ENCODE results near the gene CD226.

Gene CD226

DNA sequence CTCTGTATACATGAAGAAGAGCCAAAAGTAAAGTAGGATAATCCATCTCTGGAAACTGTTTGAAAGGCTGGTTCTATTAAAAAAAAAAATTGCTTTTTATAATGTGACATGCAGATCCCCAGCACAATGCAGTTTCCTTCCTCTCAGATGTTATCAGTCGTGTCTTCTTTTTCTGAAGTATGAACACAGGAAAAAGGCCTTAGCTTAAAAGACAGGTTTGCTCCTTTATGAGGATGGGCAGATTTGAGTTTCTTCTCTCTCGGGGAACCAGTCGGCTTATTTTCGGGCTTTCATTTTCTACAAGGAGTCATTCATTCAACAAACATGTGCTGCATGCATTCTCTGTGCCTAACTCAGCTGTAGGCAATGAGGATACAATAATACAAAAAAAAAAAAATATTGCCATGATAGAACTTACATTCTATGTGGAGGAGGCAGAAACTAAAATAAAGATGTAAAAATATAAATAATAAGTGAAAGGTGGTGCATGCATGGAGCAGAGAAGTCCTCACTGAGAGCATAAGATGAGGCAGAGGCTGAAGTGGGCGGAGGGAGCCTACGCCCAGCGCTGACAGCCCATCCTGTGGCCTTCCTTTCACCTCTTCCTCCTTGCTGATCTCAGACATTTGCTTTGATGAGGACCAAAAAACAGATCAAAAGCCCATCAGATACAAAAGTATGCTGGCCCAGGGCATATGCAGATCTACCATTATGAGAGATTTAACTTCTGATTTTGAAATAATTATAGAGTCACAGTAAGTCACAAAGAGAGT, at the start of gene CD226:
Gene CD226, minus strand, starts transcription at position 513 of the 773 bp plus-strand sequence. Its CDS starts 467 bp downstream, at position 46.
- Histone ChIP-seq H3K27me3 (ENCODE audit: insufficient read depth, low read length) (no peaks in the 10 kb centered on the region), H3K27ac (ENCODE audit: low read length) (no peak within 1 kb of the TSS), H3K4me1 (ENCODE audit: insufficient read depth, low read length) (peaks cover 8% of the 10 kb centered on the region; the same call in 1 of the 2 replicates), H3K9ac (ENCODE audit: low read depth, low read length) (no peak within 1 kb of the TSS), H3K36me3 (ENCODE audit: insufficient read depth, low read depth, low read length) (no peaks in the 10 kb centered on the region), H3K4me3 (ENCODE audit: low read length) (no peak within 1 kb of the TSS), H3K9me3 (ENCODE audit: insufficient read depth, low read depth, low read length) (no peaks in the 10 kb centered on the region)

DNA sequence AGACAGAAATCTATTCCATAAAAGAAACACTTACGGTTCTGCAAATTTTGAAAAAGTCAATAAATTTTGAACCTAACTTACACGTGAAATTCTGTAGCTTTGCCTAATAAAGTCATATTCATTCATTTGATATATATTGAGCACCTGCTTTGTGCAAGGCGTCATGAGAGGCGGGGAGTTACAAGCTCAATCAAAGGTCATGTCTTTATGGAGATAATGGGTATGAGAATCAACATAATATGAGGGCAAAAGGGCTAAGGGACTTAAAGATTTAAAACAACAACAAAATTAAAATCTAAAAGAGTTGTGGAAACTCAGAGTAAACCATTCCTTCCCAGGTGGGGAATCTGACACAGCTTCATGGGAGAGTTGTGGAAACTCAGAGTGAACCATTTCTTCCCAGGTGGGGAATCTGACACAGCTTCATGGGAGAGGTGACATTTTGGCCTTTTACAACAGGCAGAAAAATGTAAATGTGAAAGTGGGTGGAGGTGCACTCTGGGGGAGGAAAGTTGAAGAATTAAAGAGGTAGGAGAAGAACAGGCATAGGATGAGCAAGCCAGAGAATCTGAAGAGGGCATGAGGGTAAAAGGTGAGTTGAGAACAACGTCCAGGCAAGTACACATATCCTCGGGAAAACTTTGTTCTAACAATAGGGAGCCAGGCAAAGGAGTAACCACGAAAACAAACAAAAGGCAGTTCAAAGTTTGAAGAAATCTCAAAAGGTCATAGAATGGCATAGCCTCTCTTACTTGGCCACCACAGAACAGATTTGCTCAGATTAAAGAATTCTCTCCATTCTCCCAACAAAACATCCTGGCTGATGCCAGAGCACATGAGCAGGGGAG, 49.5 kb upstream of the CD226 start:
- H3K27ac ChIP-seq (ENCODE audit: low read length) = no peak overlapping the region
- peaks cover 22% of the 10 kb centered on the region; the same call in 1 of the 2 replicates for H3K4me1 ChIP-seq (ENCODE audit: insufficient read depth, low read length)
- H3K9ac ChIP-seq (ENCODE audit: low read depth, low read length) = no peak overlapping the region
- H3K27me3 ChIP-seq (ENCODE audit: insufficient read depth, low read length) = no peaks in the 10 kb centered on the region
- H3K36me3 ChIP-seq (ENCODE audit: insufficient read depth, low read depth, low read length) = peaks cover 4% of the 10 kb centered on the region; the same call in 1 of the 2 replicates
- H3K4me3 ChIP-seq (ENCODE audit: low read length) = no peak overlapping the region
- no peaks in the 10 kb centered on the region for H3K9me3 ChIP-seq (ENCODE audit: insufficient read depth, low read depth, low read length)

DNA sequence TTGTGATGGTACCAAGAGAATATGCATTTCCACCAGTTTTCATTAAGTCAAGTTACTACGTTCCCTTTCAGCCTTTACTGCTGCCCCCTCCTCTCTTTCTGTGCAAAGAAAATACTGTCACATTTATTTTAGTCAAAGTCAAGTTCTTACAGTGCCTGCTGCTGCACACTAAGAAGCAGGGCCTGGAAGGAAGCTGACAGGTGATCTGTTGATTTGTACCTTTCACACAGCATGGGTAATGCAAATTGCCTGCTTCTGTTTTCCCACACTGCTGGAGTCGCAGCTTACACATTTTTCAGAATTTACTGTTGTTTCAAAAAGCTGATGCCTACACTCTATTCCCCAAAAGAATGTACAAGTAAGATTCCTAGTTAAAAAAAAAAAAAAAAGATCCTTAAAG, 48.7 kb upstream of the CD226 start:
- H3K27me3 ChIP-seq (ENCODE audit: insufficient read depth, low read length) = no peaks in the 10 kb centered on the region
- no peak overlapping the region for H3K27ac ChIP-seq (ENCODE audit: low read length)
- H3K4me1 ChIP-seq (ENCODE audit: insufficient read depth, low read length) = peaks cover 22% of the 10 kb centered on the region; the same call in 1 of the 2 replicates
- no peak overlapping the region for H3K9ac ChIP-seq (ENCODE audit: low read depth, low read length)
- H3K4me3 ChIP-seq (ENCODE audit: low read length) = no peak overlapping the region
- H3K36me3 ChIP-seq (ENCODE audit: insufficient read depth, low read depth, low read length) = no peaks in the 10 kb centered on the region
- no peaks in the 10 kb centered on the region for H3K9me3 ChIP-seq (ENCODE audit: insufficient read depth, low read depth, low read length)

DNA sequence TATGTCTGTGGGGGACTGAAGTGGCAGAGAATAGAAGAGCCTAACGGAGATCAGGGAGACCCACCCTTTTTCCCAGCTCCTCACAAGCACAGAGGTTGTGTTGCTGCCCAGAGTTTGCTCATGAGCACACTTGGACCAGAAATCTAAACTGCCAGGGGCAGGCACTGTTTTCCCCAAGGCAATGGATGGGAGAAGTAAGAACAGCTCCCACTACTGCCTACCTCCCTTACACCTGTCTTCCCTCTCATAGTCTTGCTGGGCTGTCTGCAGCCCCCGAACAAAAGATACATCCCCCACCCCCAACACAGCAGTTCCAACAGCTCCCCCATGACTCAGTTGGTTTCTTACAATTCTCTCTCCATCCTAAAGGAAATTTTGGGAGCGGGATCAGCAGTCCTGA, 48.1 kb upstream of the CD226 start:
- Histone ChIP-seq H3K27ac (ENCODE audit: low read length) (no peak overlapping the region), H3K9ac (ENCODE audit: low read depth, low read length) (no peak overlapping the region), H3K4me3 (ENCODE audit: low read length) (no peak overlapping the region), H3K27me3 (ENCODE audit: insufficient read depth, low read length) (no peaks in the 10 kb centered on the region), H3K9me3 (ENCODE audit: insufficient read depth, low read depth, low read length) (no peaks in the 10 kb centered on the region), H3K36me3 (ENCODE audit: insufficient read depth, low read depth, low read length) (no peaks in the 10 kb centered on the region), H3K4me1 (ENCODE audit: insufficient read depth, low read length) (peaks cover 22% of the 10 kb centered on the region; the same call in 1 of the 2 replicates)

DNA sequence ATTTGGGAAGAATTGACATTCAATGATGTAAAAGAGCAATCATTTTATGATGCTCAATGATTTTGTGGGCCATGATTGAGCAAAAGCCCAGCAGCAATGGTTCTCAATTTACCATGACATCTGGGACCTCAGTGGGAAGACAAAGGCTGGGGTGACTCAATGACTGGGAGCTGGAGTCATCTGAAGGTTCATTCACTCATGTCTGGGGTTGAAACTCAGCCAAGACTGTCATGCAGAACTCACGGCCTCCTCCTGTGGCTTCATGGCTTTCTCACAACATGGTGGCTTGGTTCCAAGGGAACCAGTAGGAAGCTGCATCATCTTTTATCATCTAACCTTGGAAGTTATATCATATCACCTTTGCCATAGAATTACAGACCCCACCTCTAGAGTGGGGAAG, 45.1 kb upstream of the CD226 start:
- H3K4me3 ChIP-seq (ENCODE audit: low read length) = no peak overlapping the region
- H3K36me3 ChIP-seq (ENCODE audit: insufficient read depth, low read depth, low read length) = no peaks in the 10 kb centered on the region
- H3K4me1 ChIP-seq (ENCODE audit: insufficient read depth, low read length) = peaks cover 22% of the 10 kb centered on the region; the same call in 1 of the 2 replicates
- no peaks in the 10 kb centered on the region for H3K9me3 ChIP-seq (ENCODE audit: insufficient read depth, low read depth, low read length)
- H3K9ac ChIP-seq (ENCODE audit: low read depth, low read length) = no peak overlapping the region
- H3K27me3 ChIP-seq (ENCODE audit: insufficient read depth, low read length) = no peaks in the 10 kb centered on the region
- H3K27ac ChIP-seq (ENCODE audit: low read length) = no peak overlapping the region

DNA sequence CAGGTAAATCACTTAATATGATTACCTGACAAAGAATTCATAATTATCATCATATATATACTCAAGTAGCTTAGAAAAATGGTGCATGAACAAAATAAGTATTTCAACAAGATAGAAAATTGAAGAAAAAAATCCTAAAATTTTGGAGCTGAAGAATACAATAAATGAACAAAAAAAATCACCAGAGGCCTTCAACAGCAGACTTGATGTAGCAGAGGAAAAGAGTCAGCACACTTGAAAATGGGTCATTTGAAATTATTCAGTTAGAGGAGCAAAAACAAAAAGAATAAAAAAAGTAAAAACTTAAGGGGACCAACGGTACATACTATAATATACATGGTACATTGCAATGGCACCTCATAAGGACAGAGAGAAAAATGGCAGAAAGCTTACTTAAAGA, 40.2 kb upstream of the CD226 start:
- Histone ChIP-seq H3K4me3 (ENCODE audit: low read length) (no peak overlapping the region), H3K27me3 (ENCODE audit: insufficient read depth, low read length) (no peaks in the 10 kb centered on the region), H3K9me3 (ENCODE audit: insufficient read depth, low read depth, low read length) (no peaks in the 10 kb centered on the region), H3K36me3 (ENCODE audit: insufficient read depth, low read depth, low read length) (no peaks in the 10 kb centered on the region; the same call in 1 of the 2 replicates), H3K27ac (ENCODE audit: low read length) (no peak overlapping the region), H3K9ac (ENCODE audit: low read depth, low read length) (no peak overlapping the region), H3K4me1 (ENCODE audit: insufficient read depth, low read length) (peaks cover 6% of the 10 kb centered on the region; the same call in 1 of the 2 replicates)

DNA sequence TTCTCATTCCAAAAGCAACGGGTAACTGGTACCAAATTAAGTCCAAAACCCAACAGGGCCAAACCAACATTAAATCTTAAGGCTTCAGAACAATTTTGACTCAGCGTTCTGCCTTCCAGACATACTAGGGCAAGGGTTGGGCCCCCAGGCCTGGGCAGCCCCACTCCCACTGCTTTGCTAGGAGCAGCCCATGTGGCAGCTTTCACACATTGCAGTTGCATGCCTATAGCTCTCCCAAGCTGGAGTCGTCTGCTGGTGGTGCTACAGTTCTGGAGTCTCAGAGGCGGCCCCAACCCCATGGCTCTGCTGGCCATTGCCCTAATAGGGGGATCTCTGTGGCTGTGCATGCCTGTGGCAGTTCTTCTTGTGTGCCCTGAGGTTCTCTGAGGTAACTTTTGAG, 37.6 kb upstream of the CD226 start:
- H3K36me3 ChIP-seq (ENCODE audit: insufficient read depth, low read depth, low read length) = no peaks in the 10 kb centered on the region; the same call in 1 of the 2 replicates
- no peaks in the 10 kb centered on the region for H3K27me3 ChIP-seq (ENCODE audit: insufficient read depth, low read length)
- no peaks in the 10 kb centered on the region for H3K9me3 ChIP-seq (ENCODE audit: insufficient read depth, low read depth, low read length)
- peaks cover 23% of the 10 kb centered on the region for H3K4me1 ChIP-seq (ENCODE audit: insufficient read depth, low read length)
- H3K4me3 ChIP-seq (ENCODE audit: low read length) = no peak overlapping the region
- H3K9ac ChIP-seq (ENCODE audit: low read depth, low read length) = no peak overlapping the region
- no peak overlapping the region for H3K27ac ChIP-seq (ENCODE audit: low read length)

DNA sequence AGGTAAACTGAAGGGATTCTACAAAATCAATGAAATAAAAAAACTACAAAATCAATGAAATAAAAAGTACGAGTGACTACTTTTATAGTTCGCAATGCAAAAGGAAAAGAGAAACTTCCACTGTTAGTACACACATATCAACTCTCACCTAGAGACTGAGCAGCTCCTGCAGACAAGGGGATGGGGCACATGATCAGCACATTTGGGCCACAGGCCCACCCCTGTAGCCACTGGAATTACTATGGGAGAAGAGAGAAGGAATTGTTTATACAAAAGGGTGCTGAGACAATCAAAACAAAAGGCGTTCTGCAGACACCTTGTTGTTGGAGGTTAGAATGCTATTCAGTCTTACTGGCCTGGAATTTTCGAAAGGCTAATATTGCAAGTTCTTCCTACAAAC, 34.7 kb upstream of the CD226 start:
- Histone ChIP-seq H3K9ac (ENCODE audit: low read depth, low read length) (peak overlapping the region; percentile 7; the same call in 1 of the 2 replicates), H3K4me3 (ENCODE audit: low read length) (peak overlapping the region; percentile 5), H3K9me3 (ENCODE audit: insufficient read depth, low read depth, low read length) (no peaks in the 10 kb centered on the region), H3K27ac (ENCODE audit: low read length) (peak overlapping the region; percentile 37), H3K4me1 (ENCODE audit: insufficient read depth, low read length) (peaks cover 23% of the 10 kb centered on the region), H3K36me3 (ENCODE audit: insufficient read depth, low read depth, low read length) (no peaks in the 10 kb centered on the region; the same call in 1 of the 2 replicates), H3K27me3 (ENCODE audit: insufficient read depth, low read length) (no peaks in the 10 kb centered on the region)

DNA sequence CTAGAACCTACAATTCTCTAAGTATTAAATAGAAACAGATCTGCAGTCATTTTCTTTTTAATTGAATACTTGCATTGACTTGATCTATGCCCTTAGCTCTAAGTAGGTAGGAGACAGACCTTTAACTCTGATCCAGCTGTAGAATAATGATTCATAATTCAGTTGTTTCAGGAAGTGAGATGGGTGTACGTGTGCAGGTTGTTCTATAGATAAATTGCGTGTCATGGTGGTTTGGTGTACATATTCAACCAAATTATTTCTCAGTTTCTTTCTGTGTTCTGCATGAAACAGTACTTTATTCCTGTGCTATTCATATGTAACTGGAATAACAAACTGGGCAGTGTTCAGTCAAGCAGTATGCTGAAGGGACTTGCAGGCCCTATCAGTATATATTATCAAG, 34.3 kb upstream of the CD226 start:
- Histone ChIP-seq H3K27me3 (ENCODE audit: insufficient read depth, low read length) (no peaks in the 10 kb centered on the region), H3K4me1 (ENCODE audit: insufficient read depth, low read length) (peaks cover 23% of the 10 kb centered on the region), H3K27ac (ENCODE audit: low read length) (no peak overlapping the region), H3K4me3 (ENCODE audit: low read length) (0 out of 2 replicates have a peak overlapping the region, but pooled peaks have one; percentile 5), H3K9ac (ENCODE audit: low read depth, low read length) (peak overlapping the region; percentile 7; the same call in 1 of the 2 replicates), H3K9me3 (ENCODE audit: insufficient read depth, low read depth, low read length) (peaks cover 2% of the 10 kb centered on the region; the same call in 1 of the 2 replicates), H3K36me3 (ENCODE audit: insufficient read depth, low read depth, low read length) (no peaks in the 10 kb centered on the region; the same call in 1 of the 2 replicates)

DNA sequence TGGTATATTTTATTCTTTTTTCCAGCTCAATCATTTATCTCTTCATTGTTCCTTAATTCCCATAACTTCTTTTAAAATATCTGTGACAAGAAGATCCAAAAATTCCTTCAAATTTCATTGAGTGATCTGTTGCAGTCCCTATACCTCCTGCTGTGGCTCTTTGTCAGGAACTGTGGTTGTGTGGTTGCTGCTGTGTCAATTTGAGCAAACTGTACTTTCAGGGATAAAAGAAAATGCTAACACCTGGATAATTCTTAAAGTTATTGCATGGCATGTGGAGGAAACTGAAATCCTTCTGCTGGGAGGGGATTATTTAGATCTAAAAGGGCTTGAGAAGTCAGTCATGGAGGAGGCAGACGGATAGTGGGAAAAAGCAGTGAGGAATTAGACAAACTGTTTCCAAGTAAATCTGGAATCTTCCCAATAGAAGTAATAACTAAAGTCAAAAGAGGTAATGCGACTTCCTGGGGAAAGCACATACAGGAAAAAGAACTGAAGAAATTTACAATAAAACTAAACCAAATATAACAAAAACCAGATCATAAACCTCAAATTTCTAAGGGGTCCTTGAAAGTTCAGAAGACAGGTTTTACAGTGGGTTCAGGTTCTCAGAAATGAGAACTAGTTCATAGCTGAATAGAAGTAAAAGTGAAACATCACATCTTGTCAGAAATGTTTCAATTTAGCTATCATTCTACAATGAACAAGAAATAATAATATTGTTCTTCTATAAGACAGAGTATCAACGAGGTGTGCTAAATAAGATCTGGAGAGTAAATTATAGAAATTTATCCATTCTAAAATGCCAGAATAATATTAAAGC, 33.5 kb upstream of the CD226 start:
- peak overlapping the region; percentile 32 for H3K27ac ChIP-seq (ENCODE audit: low read length)
- no peaks in the 10 kb centered on the region; the same call in 1 of the 2 replicates for H3K36me3 ChIP-seq (ENCODE audit: insufficient read depth, low read depth, low read length)
- no peaks in the 10 kb centered on the region for H3K27me3 ChIP-seq (ENCODE audit: insufficient read depth, low read length)
- H3K9me3 ChIP-seq (ENCODE audit: insufficient read depth, low read depth, low read length) = peaks cover 9% of the 10 kb centered on the region
- no peak overlapping the region for H3K4me3 ChIP-seq (ENCODE audit: low read length)
- peaks cover 23% of the 10 kb centered on the region for H3K4me1 ChIP-seq (ENCODE audit: insufficient read depth, low read length)
- no peak overlapping the region for H3K9ac ChIP-seq (ENCODE audit: low read depth, low read length)

DNA sequence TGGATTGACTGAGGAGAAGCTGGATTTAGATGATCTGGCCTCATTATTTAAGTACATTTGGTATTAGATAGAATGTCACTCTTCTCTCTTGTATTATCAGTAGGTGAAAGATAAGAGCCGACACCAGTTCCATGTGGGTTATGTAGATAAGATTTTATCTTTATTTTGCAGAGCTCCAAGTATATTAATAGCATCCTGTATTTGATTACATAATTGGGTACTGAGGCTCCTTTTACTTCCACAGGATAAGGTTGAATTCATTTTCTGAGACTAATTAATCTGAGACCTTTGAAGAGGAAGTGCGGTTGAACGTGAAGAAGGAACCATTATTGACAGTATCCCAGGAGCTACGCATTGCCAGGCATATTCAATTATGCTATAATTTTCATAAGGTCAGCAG, 32.8 kb upstream of the CD226 start:
- H3K36me3 ChIP-seq (ENCODE audit: insufficient read depth, low read depth, low read length) = no peaks in the 10 kb centered on the region; the same call in 1 of the 2 replicates
- H3K4me3 ChIP-seq (ENCODE audit: low read length) = no peak overlapping the region
- H3K9me3 ChIP-seq (ENCODE audit: insufficient read depth, low read depth, low read length) = peaks cover 12% of the 10 kb centered on the region
- H3K4me1 ChIP-seq (ENCODE audit: insufficient read depth, low read length) = peaks cover 23% of the 10 kb centered on the region
- H3K27me3 ChIP-seq (ENCODE audit: insufficient read depth, low read length) = no peaks in the 10 kb centered on the region
- H3K9ac ChIP-seq (ENCODE audit: low read depth, low read length) = no peak overlapping the region
- H3K27ac ChIP-seq (ENCODE audit: low read length) = no peak overlapping the region

Data from iPS-20b (cell line).